T-cell (primary cell): ENCODE data around the gene TP63. TPM values are rescaled to one million over a fixed set of nuclear protein-coding genes. Genes with fewer than 3 reads are reported as not detected.

Experiments used
- ATAC-seq, 4 experiments: fragments of 200-7000 bp in 3 of 4; fragments of 150-1000 bp in 1 of 4; cut with Tn5 transposase; replicated peaks in 1 of 4; 1 replicate in 3 of 4; 2 replicates in 1 of 4; pipeline ENCODE4 v1.10.0; 2021; ENCODE audit warnings: moderate library complexity in 3 of 4, mild to moderate bottlenecking in 2 of 4, moderate number of reproducible peaks in 1 of 4
- CTCF ChIA-PET, 2 donors: fragments of 300-600 bp; sonication (Branson Sonifier 250); formaldehyde crosslinking; loops; one replicate each; lab custom pipeline; 2022; ENCODE audit warnings: antibody characterized with exemption in 2 of 2; lab: Charles Lee
- POLR2A ChIA-PET, 2 donors: fragments of 300-600 bp; sonication (Branson Sonifier 250); formaldehyde crosslinking; loops; one replicate each; lab custom pipeline; 2022; ENCODE audit warnings: antibody characterized with exemption in 2 of 2; lab: Charles Lee
- DNase-seq, 35 experiments: peaks; one replicate each; pipeline versions ENCODE4 v3.0.0 to v3.0.0-alpha.2; 2013 to 2023
- H3K27ac ChIP-seq: one replicate; pipeline ENCODE4 v1.5.1; 2013; ENCODE audit warnings: low read length
- H3K27me3 ChIP-seq, 2 experiments: replicated peaks in 1 of 2; 1 replicate in 1 of 2; 2 replicates in 1 of 2; pipeline versions ENCODE4 v1.6.1 to v1.7.0; 2013; ENCODE audit warnings: low read length in 1 of 2, mixed read lengths in 1 of 2; ENCODE audit not compliant: control insufficient read depth in 2 of 2, insufficient read depth in 2 of 2; ENCODE audit errors: extremely low read depth in 1 of 2
- H3K36me3 ChIP-seq, 2 donors: 1 replicate in 1 of 2; 2 replicates in 1 of 2; pipeline versions ENCODE4 v1.6.1 to v1.7.0; 2013; ENCODE audit warnings: low read length in 1 of 2; ENCODE audit not compliant: control insufficient read depth in 2 of 2, insufficient read depth in 1 of 2; ENCODE audit errors: extremely low read depth in 1 of 2
- H3K4me1 ChIP-seq, 2 experiments: 1 replicate in 1 of 2; 2 replicates in 1 of 2; pipeline versions ENCODE4 v1.6.1 to v1.7.0; 2013; ENCODE audit warnings: low read length in 2 of 2, mixed read lengths in 1 of 2; ENCODE audit not compliant: insufficient read depth in 2 of 2, control insufficient read depth in 1 of 2; ENCODE audit errors: extremely low read depth in 1 of 2
- H3K4me3 ChIP-seq, 2 donors: 1 replicate in 1 of 2; 2 replicates in 1 of 2; pipeline versions ENCODE4 v1.5.1 to v1.7.0; 2013; ENCODE audit warnings: mild to moderate bottlenecking in 2 of 2, low read length in 1 of 2, moderate library complexity in 1 of 2; ENCODE audit not compliant: control insufficient read depth in 1 of 2; ENCODE audit errors: extremely low read depth in 1 of 2
- H3K9me3 ChIP-seq: 2 replicates; pipeline ENCODE4 v1.7.0; 2013
- H3K27ac Mint-ChIP-seq, 2 donors: one replicate each; pipeline ENCODE4 v1.8.0; 2020 to 2021; ENCODE audit warnings: mild to moderate bottlenecking in 2 of 2, mixed read lengths in 2 of 2
- H3K27me3 Mint-ChIP-seq, 2 donors: one replicate each; pipeline ENCODE4 v1.8.0; 2021 to 2022; ENCODE audit warnings: mixed read lengths in 2 of 2
- H3K36me3 Mint-ChIP-seq: one replicate; pipeline ENCODE4 v1.8.0; 2021; ENCODE audit warnings: mixed read lengths
- H3K4me1 Mint-ChIP-seq, 3 donors: one replicate each; pipeline ENCODE4 v1.8.0; 2020 to 2022; ENCODE audit warnings: mixed read lengths in 3 of 3, mild to moderate bottlenecking in 1 of 3
- H3K4me3 Mint-ChIP-seq, 3 donors: one replicate each; pipeline ENCODE4 v1.8.0; 2020 to 2022; ENCODE audit warnings: mild to moderate bottlenecking in 3 of 3, mixed read lengths in 3 of 3, moderate library complexity in 3 of 3
- H3K9me3 Mint-ChIP-seq, 3 donors: one replicate each; pipeline ENCODE4 v1.8.0; 2020 to 2022; ENCODE audit warnings: mixed read lengths in 3 of 3
- WGBS: methylation state at CpG from one replicate; pipeline ENCODE4 v1.1.5; 2013; ENCODE audit warnings: missing lambda C conversion rate; ENCODE audit not compliant: insufficient coverage; 5-methylcytosine and 5-hydroxymethylcytosine counted together
- total RNA-seq, 35 experiments: library from RNA in 6 of 35; stranded (reverse) in 6 of 35; fragments of 120-200 nt in 1 of 35; gene quantifications; one replicate each; pipeline versions ENCODE4 v1.2.1 to v1.2.4 and lab custom pipeline; 2013 to 2026

Gene TP63
- total RNA-seq, 5 donors from 2014 or later (not counting 1 experiment from before 2014, with no cell fraction given), result 0.35 to 0.75 (median 0.62) TPM; not detected in 1

- POLR2A ChIA-PET, result no interaction called here
- H3K27ac ChIP-seq, result no peak overlapping the region
- Mint-ChIP-seq H3K9me3 (peaks cover 0 to 13% (median 2%) of the 10 kb centered on the region in 3 donors), H3K27me3 (peaks cover 0 to 8% of the 10 kb centered on the region in 2 donors), H3K36me3 (no peaks in the 10 kb centered on the region), H3K27ac (no peak overlapping the region), H3K4me3 (no peak overlapping the region), H3K4me1 (peaks cover 0 to 14% (median 4%) of the 10 kb centered on the region in 3 donors)
- ATAC-seq (no peak), DNase-seq (no peak)
- no peak overlapping the region for H3K4me3 ChIP-seq
- H3K9me3 ChIP-seq, result peaks cover 3% of the 10 kb centered on the region
- no peaks in the 10 kb centered on the region for H3K27me3 ChIP-seq
- H3K36me3 ChIP-seq, result no peaks in the 10 kb centered on the region
- CTCF ChIA-PET, result no interaction called here
- peaks cover 0 to 8% of the 10 kb centered on the region in 2 experiments for H3K4me1 ChIP-seq
Observed at GRCh38 chr3:189680723-189681122, 49.5 kb downstream of the TP63 start.

- 100% methylated on average over 2 of the region's 3 CpGs for WGBS
- no peaks in the 10 kb centered on the region for H3K27me3 ChIP-seq
- peaks cover 0 to 5% of the 10 kb centered on the region in 2 donors for H3K27me3 Mint-ChIP-seq
- no peak overlapping the region for H3K27ac Mint-ChIP-seq
- H3K36me3 Mint-ChIP-seq, result no peaks in the 10 kb centered on the region
- H3K4me1 ChIP-seq, result peaks cover 0 to 9% of the 10 kb centered on the region in 2 experiments
- ChIA-PET CTCF (no interaction called here), POLR2A (no interaction called here)
- ATAC-seq (no peak), DNase-seq (no peak)
- peaks cover under 1% of the 10 kb centered on the region for H3K9me3 ChIP-seq
- H3K4me3 Mint-ChIP-seq, result no peak overlapping the region
- H3K27ac ChIP-seq, result no peak overlapping the region
- H3K36me3 ChIP-seq, result no peaks in the 10 kb centered on the region
- peaks cover 0 to 3% (median 2%) of the 10 kb centered on the region in 3 donors for H3K9me3 Mint-ChIP-seq
- peaks cover 0 to 14% (median 5%) of the 10 kb centered on the region in 3 donors for H3K4me1 Mint-ChIP-seq
- H3K4me3 ChIP-seq, result no peak overlapping the region
Observed at GRCh38 chr3:189683546-189684255, 52.5 kb downstream of the TP63 start.

- ATAC-seq (no peak), DNase-seq (no peak)
- H3K4me3 Mint-ChIP-seq, result no peak overlapping the region
- H3K27ac ChIP-seq, result no peak overlapping the region
- CTCF ChIA-PET, result no interaction called here
- H3K36me3 Mint-ChIP-seq, result no peaks in the 10 kb centered on the region
- H3K4me1 Mint-ChIP-seq, result peaks cover 0 to 14% (median 7%) of the 10 kb centered on the region in 3 donors
- no peaks in the 10 kb centered on the region for H3K27me3 ChIP-seq
- no peaks in the 10 kb centered on the region for H3K9me3 Mint-ChIP-seq
- no peaks in the 10 kb centered on the region for H3K36me3 ChIP-seq
- POLR2A ChIA-PET, result no interaction called here
- H3K27ac Mint-ChIP-seq, result no peak overlapping the region
- no peak overlapping the region for H3K4me3 ChIP-seq
- H3K27me3 Mint-ChIP-seq, result peaks cover 0 to 5% of the 10 kb centered on the region in 2 donors
- WGBS, result 38% methylated on average over 1 of the region's 2 CpGs
- H3K9me3 ChIP-seq, result no peaks in the 10 kb centered on the region
- H3K4me1 ChIP-seq, result peaks cover 0 to 9% of the 10 kb centered on the region in 2 experiments
Observed at GRCh38 chr3:189684317-189684716, 53.1 kb downstream of the TP63 start.

GRCh38 chr3:189685291-189685690, 54.1 kb downstream of the TP63 start:
- H3K36me3 ChIP-seq, result no peaks in the 10 kb centered on the region
- no peak for ATAC-seq
- POLR2A ChIA-PET, result no interaction called here
- H3K4me3 Mint-ChIP-seq, result no peak overlapping the region
- no peaks in the 10 kb centered on the region for H3K36me3 Mint-ChIP-seq
- CTCF ChIA-PET, result no interaction called here
- no peaks in the 10 kb centered on the region for H3K9me3 Mint-ChIP-seq
- no peaks in the 10 kb centered on the region for H3K9me3 ChIP-seq
- H3K27me3 ChIP-seq, result no peaks in the 10 kb centered on the region
- H3K27me3 Mint-ChIP-seq, result peaks cover 0 to 5% of the 10 kb centered on the region in 2 donors
- no peak overlapping the region for H3K27ac Mint-ChIP-seq
- no peak for DNase-seq
- no peak overlapping the region for H3K4me3 ChIP-seq
- H3K27ac ChIP-seq, result no peak overlapping the region
- H3K4me1 ChIP-seq, result peaks cover 0 to 9% of the 10 kb centered on the region in 2 experiments
- peaks cover 0 to 14% (median 7%) of the 10 kb centered on the region in 3 donors for H3K4me1 Mint-ChIP-seq
- no CpG with 5 or more reads among the region's 1 CpG for WGBS

GRCh38 chr3:189685860-189686259, 54.7 kb downstream of the TP63 start:
- H3K4me3 Mint-ChIP-seq, result no peak overlapping the region
- H3K4me1 ChIP-seq, result peaks cover 0 to 9% of the 10 kb centered on the region in 2 experiments
- H3K9me3 Mint-ChIP-seq, result no peaks in the 10 kb centered on the region
- ChIA-PET CTCF (no interaction called here), POLR2A (interaction anchor here in 1 of 2 donors (0.6 kb wide), 2 partner anchors 87 to 1700 kb away, joined by 3 to 5 read pairs; no protein-coding TSS in a partner anchor)
- H3K4me3 ChIP-seq, result no peak overlapping the region
- H3K27ac ChIP-seq, result no peak overlapping the region
- 57% methylated on average over 2 of the region's 2 CpGs for WGBS
- peaks cover 0 to 3% of the 10 kb centered on the region in 2 donors for H3K27me3 Mint-ChIP-seq
- H3K27me3 ChIP-seq, result no peaks in the 10 kb centered on the region
- H3K36me3 ChIP-seq, result no peaks in the 10 kb centered on the region
- no peaks in the 10 kb centered on the region for H3K36me3 Mint-ChIP-seq
- H3K9me3 ChIP-seq, result no peaks in the 10 kb centered on the region
- DNase-seq (no peak), ATAC-seq (no peak)
- no peak overlapping the region for H3K27ac Mint-ChIP-seq
- H3K4me1 Mint-ChIP-seq, result peaks cover 0 to 14% (median 7%) of the 10 kb centered on the region in 3 donors

GRCh38 chr3:189687475-189687874, 56.3 kb downstream of the TP63 start:
- ChIA-PET CTCF (no interaction called here), POLR2A (no interaction called here)
- WGBS, result no CpG with 5 or more reads among the region's 4 CpGs
- H3K4me1 Mint-ChIP-seq, result peaks cover 0 to 14% (median 7%) of the 10 kb centered on the region in 3 donors
- no peak overlapping the region for H3K27ac Mint-ChIP-seq
- no peak for ATAC-seq
- no peaks in the 10 kb centered on the region for H3K9me3 Mint-ChIP-seq
- Histone ChIP-seq H3K27ac (no peak overlapping the region), H3K36me3 (no peaks in the 10 kb centered on the region), H3K4me1 (peaks cover 0 to 9% of the 10 kb centered on the region in 2 experiments), H3K4me3 (no peak overlapping the region), H3K9me3 (no peaks in the 10 kb centered on the region), H3K27me3 (no peaks in the 10 kb centered on the region)
- no peak for DNase-seq
- no peaks in the 10 kb centered on the region for H3K27me3 Mint-ChIP-seq
- H3K36me3 Mint-ChIP-seq, result no peaks in the 10 kb centered on the region
- H3K4me3 Mint-ChIP-seq, result no peak overlapping the region
